ENCODE results near the gene MLXIP. TPM values are rescaled to one million over a fixed set of nuclear protein-coding genes. Genes with fewer than 3 reads are reported as not detected.

MLXIP gene
- total RNA-seq, 1 donor from 2014 or later, result 39.8 TPM

DNA sequence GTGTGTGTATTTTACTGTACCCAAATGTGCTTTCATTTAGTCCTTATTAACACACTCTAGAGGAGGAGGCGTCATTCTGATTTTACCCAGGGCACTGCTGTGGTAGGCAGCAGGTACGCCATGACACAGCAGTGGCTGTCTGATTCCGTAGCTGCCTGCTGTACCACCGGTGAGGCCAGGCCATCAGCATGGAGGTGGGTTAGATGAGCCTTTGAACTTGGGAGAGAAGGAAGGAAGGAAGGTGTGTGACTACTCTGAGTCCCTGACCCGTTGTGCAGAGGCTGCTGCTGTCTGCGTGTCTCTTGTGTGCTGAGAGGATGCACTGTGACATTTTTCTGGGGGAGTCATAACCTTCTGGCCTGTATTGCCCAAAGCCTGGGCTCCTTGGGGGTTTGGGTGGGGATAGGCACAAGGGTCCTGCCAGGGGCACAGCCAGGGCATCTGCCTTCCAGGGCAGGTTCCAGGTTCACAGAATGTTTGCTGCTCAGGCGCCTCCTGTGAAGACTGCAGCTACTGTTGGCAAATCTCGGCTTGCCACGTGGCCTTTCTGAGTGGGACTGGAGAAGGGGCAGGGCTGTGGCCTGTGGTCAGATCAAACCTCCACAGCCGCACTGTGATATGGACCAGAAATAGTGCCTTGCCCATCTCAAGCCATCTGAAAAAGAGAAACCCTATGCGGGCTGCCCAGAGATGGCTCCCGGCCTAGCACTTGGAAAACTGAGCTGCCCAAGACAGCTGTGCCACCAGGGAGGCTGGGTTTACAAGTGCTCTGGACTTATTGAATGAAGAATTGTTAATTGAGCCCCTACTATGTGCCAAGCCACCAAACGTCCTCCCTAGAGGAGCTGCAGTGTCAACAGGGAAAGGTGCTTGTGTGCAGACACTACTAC lies 47.1 kb downstream of the MLXIP start:
- no peak for DNase-seq (ENCODE audit: low read depth, low spot score)
- Mint-ChIP-seq H3K27ac (ENCODE audit: unreplicated experiment) (no peak overlapping the region), H3K4me1 (peaks cover 20% of the 10 kb centered on the region), H3K27me3 (ENCODE audit: low read depth) (no peaks in the 10 kb centered on the region), H3K9me3 (no peaks in the 10 kb centered on the region), H3K4me3 (no peak overlapping the region), H3K36me3 (ENCODE audit: low read depth) (no peaks in the 10 kb centered on the region)
- TF ChIP-seq CTCF (conservative IDR thresholded peaks at IDR 0.05), result no peak

DNA sequence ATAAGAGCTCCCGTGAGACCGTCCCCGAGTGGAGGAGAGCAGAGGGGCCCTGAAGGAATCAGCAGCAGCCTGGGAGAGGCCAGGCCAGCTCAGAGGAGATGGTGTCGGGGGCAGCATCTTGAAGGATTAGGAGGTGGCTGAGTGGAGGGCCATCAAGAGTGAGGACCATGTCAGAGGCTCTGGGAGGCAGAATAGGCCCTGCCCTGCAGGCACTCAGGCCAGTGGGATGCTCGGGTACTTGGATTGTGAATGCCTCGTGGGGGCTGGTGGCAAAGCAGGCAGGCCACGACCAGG lies 47.7 kb downstream of the MLXIP start:
- H3K9me3 Mint-ChIP-seq, result no peaks in the 10 kb centered on the region
- H3K36me3 Mint-ChIP-seq (ENCODE audit: low read depth), result no peaks in the 10 kb centered on the region
- no peak for TF ChIP-seq CTCF (conservative IDR thresholded peaks at IDR 0.05)
- no peak for DNase-seq (ENCODE audit: low read depth, low spot score)
- H3K27me3 Mint-ChIP-seq (ENCODE audit: low read depth), result no peaks in the 10 kb centered on the region
- peak overlapping the region; percentile 78 for H3K27ac Mint-ChIP-seq (ENCODE audit: unreplicated experiment)
- no peak overlapping the region for H3K4me3 Mint-ChIP-seq
- H3K4me1 Mint-ChIP-seq, result peaks cover 20% of the 10 kb centered on the region

DNA sequence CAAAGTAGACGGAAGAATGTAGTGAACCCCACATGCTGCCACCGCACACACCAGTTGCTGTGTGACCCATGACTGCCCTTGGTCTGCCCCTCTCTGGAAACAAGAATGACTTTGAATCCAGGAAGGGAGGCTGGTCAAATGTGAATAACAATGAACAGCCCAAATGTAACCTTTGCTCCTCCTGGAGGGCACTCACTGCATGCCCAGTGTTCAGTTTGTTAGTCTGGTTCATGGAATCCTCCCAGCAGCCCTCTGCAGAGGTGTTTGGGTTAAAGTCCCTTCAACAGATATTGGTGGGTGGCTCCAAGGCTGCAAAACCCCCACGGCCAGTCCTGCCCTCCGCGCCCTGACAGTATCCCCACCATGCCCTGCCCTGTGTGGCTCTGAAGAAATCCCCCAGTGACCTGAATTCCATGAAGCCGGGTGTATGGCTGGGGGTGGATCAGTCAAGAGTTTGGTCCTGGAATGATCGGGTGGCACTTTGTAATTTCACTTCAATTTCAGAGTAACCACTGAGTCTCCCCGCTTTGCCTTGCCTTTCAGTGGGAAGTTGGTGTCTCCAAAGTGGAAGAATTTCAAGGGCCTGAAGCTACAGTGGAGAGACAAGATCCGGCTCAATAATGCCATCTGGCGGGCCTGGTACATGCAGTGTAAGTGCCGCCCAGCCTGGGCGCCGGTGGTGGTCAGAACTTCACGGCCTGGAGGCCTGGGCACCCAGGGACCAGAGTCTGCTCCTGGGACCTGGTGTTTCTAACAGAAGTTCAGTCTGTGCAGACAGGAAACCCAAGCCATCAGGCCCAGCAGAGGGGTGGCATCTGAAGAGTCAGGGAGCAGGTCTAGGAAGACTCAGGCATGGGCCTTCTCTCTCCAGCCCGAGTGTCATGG lies 48.4 kb downstream of the MLXIP start:
- no peak overlapping the region for H3K4me3 Mint-ChIP-seq
- no peaks in the 10 kb centered on the region for H3K36me3 Mint-ChIP-seq (ENCODE audit: low read depth)
- no peaks in the 10 kb centered on the region for H3K27me3 Mint-ChIP-seq (ENCODE audit: low read depth)
- peaks cover 14% of the 10 kb centered on the region for H3K4me1 Mint-ChIP-seq
- DNase-seq (ENCODE audit: low read depth, low spot score), result no peak
- H3K27ac Mint-ChIP-seq (ENCODE audit: unreplicated experiment), result peak overlapping the region; percentile 9
- TF ChIP-seq CTCF (conservative IDR thresholded peaks at IDR 0.05), result no peak
- H3K9me3 Mint-ChIP-seq, result no peaks in the 10 kb centered on the region

- Mint-ChIP-seq H3K4me1 (peaks cover 12% of the 10 kb centered on the region), H3K27ac (ENCODE audit: unreplicated experiment) (no peak overlapping the region)
Measured at GRCh38 chr12:122127839-122128238, 49.3 kb downstream of the MLXIP start.

DNA sequence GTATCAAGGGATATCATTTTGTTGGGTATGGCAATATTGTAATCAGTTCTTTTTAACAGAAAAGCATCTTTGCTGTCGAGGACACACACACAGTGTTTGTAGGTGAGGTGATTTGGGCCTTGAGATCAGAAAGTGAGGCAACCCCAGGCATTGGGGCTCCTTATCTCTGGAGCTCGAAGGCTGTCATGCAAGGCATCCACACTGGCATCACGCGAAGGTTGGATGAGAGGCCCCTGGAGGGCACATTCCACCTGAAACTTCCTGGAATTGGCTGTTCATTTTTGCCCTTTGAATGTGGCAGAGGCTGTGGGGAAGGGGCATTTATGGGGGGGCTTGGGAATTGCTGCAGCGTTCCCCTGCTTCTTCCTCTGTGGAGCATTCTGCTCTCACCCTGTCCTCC lies 49.9 kb downstream of the MLXIP start:
- H3K9me3 Mint-ChIP-seq, result no peaks in the 10 kb centered on the region
- H3K4me1 Mint-ChIP-seq, result peaks cover 6% of the 10 kb centered on the region
- H3K4me3 Mint-ChIP-seq, result no peak overlapping the region
- DNase-seq (ENCODE audit: low read depth, low spot score), result no peak
- H3K27me3 Mint-ChIP-seq (ENCODE audit: low read depth), result no peaks in the 10 kb centered on the region
- no peak for TF ChIP-seq CTCF (conservative IDR thresholded peaks at IDR 0.05)
- H3K36me3 Mint-ChIP-seq (ENCODE audit: low read depth), result no peaks in the 10 kb centered on the region
- H3K27ac Mint-ChIP-seq (ENCODE audit: unreplicated experiment), result no peak overlapping the region

More at GRCh38 chr12:122127839-122128238, 49.3 kb downstream of the MLXIP start:
- DNase-seq (ENCODE audit: low read depth, low spot score), result no peak
- H3K36me3 Mint-ChIP-seq (ENCODE audit: low read depth), result no peaks in the 10 kb centered on the region
- TF ChIP-seq CTCF (conservative IDR thresholded peaks at IDR 0.05), result no peak
- no peak overlapping the region for H3K4me3 Mint-ChIP-seq
- no peaks in the 10 kb centered on the region for H3K9me3 Mint-ChIP-seq
- H3K27me3 Mint-ChIP-seq (ENCODE audit: low read depth), result no peaks in the 10 kb centered on the region

Measured in neural crest cell (in vitro differentiated cells).